Measurements from ENCODE around the gene KRT35.

KRT35 gene

GRCh38 chr17:41520821-41521521 is 40.0 kb upstream of the KRT35 start:
- Histone ChIP-seq H3K27me3 (ENCODE audit: low read depth, low read length) (no peaks in the 10 kb centered on the region), H3K27ac (ENCODE audit: low read length) (no peak overlapping the region), H3K4me1 (ENCODE audit: control insufficient read depth in 1 of 2, insufficient read depth in 2 of 2, low read length in 2 of 2) (peaks cover 0 to 6% of the 10 kb centered on the region in 2 donors), H3K36me3 (ENCODE audit: control insufficient read depth in 1 of 2, insufficient read depth in 2 of 2, low read length in 2 of 2) (no peaks in the 10 kb centered on the region), H3K4me3 (ENCODE audit: low read depth in 1 of 2, low read length in 2 of 2) (no peak overlapping the region), H3K9me3 (ENCODE audit: control insufficient read depth in 1 of 2, low read length in 2 of 2) (no peaks in the 10 kb centered on the region)

- Histone ChIP-seq H3K9me3 (ENCODE audit: control insufficient read depth in 1 of 2, low read length in 2 of 2) (no peaks in the 10 kb centered on the region), H3K36me3 (ENCODE audit: control insufficient read depth in 1 of 2, insufficient read depth in 2 of 2, low read length in 2 of 2) (no peaks in the 10 kb centered on the region), H3K27me3 (ENCODE audit: low read depth, low read length) (no peaks in the 10 kb centered on the region), H3K27ac (ENCODE audit: low read length) (peak overlapping the region; percentile 9), H3K4me3 (ENCODE audit: low read depth in 1 of 2, low read length in 2 of 2) (no peak overlapping the region), H3K4me1 (ENCODE audit: control insufficient read depth in 1 of 2, insufficient read depth in 2 of 2, low read length in 2 of 2) (peaks cover 0 to 6% of the 10 kb centered on the region in 2 donors)
Measured at GRCh38 chr17:41519501-41520224, 38.7 kb upstream of the KRT35 start.

GRCh38 chr17:41518789-41519449 is 38.0 kb upstream of the KRT35 start, which contains the start of gene KRT15:
KRT15 (minus strand) TSS chr17:41518890; CDS start chr17:41518827, 63 bp downstream.
- H3K27ac ChIP-seq (ENCODE audit: low read length) = peak within 1 kb of the TSS; percentile 9
- no peaks in the 10 kb centered on the region for H3K9me3 ChIP-seq (ENCODE audit: control insufficient read depth in 1 of 2, low read length in 2 of 2)
- H3K4me3 ChIP-seq (ENCODE audit: low read depth in 1 of 2, low read length in 2 of 2) = no peak within 1 kb of the TSS
- H3K27me3 ChIP-seq (ENCODE audit: low read depth, low read length) = no peaks in the 10 kb centered on the region
- H3K36me3 ChIP-seq (ENCODE audit: control insufficient read depth in 1 of 2, insufficient read depth in 2 of 2, low read length in 2 of 2) = no peaks in the 10 kb centered on the region
- H3K4me1 ChIP-seq (ENCODE audit: control insufficient read depth in 1 of 2, insufficient read depth in 2 of 2, low read length in 2 of 2) = peaks cover 0 to 6% of the 10 kb centered on the region in 2 donors

DNA sequence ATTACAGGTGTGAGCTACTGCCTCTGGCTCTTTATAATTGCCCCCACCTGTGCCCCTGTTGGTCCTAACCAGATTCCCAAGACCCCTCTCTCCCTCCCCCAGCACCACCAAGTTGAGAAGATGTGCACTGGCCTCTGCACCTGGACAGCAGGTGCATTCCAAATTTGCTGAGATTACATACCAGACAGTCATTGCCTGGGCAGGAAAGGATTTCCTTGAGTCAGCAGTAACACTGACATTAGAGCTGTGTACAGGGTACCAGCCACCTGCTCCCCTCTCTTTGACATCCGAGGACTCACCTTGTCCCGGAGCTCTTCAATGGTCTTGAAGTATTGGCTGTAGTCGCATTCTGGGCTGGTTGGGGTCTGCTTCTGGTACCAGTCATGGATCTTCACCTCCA is 37.1 kb upstream of the KRT35 start:
- H3K4me1 ChIP-seq (ENCODE audit: control insufficient read depth in 1 of 2, insufficient read depth in 2 of 2, low read length in 2 of 2) = peaks cover 0 to 3% of the 10 kb centered on the region in 2 donors
- H3K9me3 ChIP-seq (ENCODE audit: control insufficient read depth in 1 of 2, low read length in 2 of 2) = no peaks in the 10 kb centered on the region
- H3K36me3 ChIP-seq (ENCODE audit: control insufficient read depth in 1 of 2, insufficient read depth in 2 of 2, low read length in 2 of 2) = no peaks in the 10 kb centered on the region
- no peaks in the 10 kb centered on the region for H3K27me3 ChIP-seq (ENCODE audit: low read depth, low read length)
- H3K27ac ChIP-seq (ENCODE audit: low read length) = no peak overlapping the region
- no peak overlapping the region for H3K4me3 ChIP-seq (ENCODE audit: low read depth in 1 of 2, low read length in 2 of 2)

DNA sequence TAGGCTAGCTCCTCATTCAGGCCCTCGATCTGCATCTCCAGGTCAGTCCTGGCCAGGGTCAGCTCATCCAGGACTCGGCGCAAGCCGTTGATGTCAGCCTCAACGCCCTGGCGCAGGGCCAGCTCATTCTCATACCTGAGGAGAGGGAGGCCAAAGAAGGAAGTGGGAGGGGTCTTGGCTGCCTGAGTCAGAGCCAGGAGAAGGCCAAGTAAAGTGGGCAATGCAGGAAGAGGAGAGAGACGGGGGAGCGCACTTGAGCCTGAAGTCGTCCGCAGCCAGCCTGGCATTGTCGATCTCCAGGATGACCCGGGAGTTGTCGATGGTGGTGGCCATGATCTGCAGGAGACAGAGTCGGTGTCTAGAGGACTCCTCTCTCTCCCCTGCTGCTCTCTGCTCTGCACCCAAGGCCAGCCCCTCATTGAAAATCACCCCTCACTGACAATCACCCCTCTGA is 35.9 kb upstream of the KRT35 start:
- no peaks in the 10 kb centered on the region for H3K4me1 ChIP-seq (ENCODE audit: control insufficient read depth in 1 of 2, insufficient read depth in 2 of 2, low read length in 2 of 2)
- H3K27me3 ChIP-seq (ENCODE audit: low read depth, low read length) = no peaks in the 10 kb centered on the region
- no peak overlapping the region for H3K4me3 ChIP-seq (ENCODE audit: low read depth in 1 of 2, low read length in 2 of 2)
- H3K36me3 ChIP-seq (ENCODE audit: control insufficient read depth in 1 of 2, insufficient read depth in 2 of 2, low read length in 2 of 2) = no peaks in the 10 kb centered on the region
- no peaks in the 10 kb centered on the region for H3K9me3 ChIP-seq (ENCODE audit: control insufficient read depth in 1 of 2, low read length in 2 of 2)
- no peak overlapping the region for H3K27ac ChIP-seq (ENCODE audit: low read length)

DNA sequence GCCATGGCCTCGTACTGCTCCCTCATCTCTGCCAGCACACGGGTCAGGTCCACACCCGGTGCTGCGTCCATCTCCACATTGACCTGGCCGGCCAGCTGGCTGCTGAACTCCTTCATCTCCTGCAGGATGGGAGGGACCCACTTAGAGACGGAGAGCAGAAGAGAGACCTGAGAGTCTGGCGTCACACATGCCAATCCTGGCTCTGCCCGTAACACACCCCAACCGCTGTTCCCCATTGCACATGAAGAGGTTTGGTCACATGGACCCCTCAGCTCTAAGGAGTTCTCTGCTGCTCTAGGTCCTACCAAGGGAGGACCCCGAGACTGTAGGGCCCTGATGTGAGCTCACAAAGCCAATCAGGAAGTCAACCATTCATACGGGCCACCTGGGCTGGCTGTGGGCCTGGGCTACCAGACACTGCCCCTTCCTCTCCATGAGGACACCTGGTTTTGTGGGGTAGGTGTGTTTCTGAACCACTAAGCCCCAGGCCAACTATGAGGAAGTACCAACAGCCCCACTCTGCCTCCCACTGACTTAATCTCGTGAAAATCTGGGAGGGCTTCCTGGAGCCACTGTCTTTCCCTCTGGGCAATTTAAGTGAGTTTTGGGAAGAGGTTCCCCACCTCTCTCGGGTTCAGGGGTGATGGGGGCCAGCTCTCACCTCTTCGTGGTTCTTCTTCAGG is 35.3 kb upstream of the KRT35 start:
- Histone ChIP-seq H3K4me1 (ENCODE audit: control insufficient read depth in 1 of 2, insufficient read depth in 2 of 2, low read length in 2 of 2) (no peaks in the 10 kb centered on the region), H3K9me3 (ENCODE audit: control insufficient read depth in 1 of 2, low read length in 2 of 2) (no peaks in the 10 kb centered on the region), H3K27me3 (ENCODE audit: low read depth, low read length) (no peaks in the 10 kb centered on the region), H3K27ac (ENCODE audit: low read length) (no peak overlapping the region), H3K4me3 (ENCODE audit: low read depth in 1 of 2, low read length in 2 of 2) (no peak overlapping the region), H3K36me3 (ENCODE audit: control insufficient read depth in 1 of 2, insufficient read depth in 2 of 2, low read length in 2 of 2) (no peaks in the 10 kb centered on the region)

DNA sequence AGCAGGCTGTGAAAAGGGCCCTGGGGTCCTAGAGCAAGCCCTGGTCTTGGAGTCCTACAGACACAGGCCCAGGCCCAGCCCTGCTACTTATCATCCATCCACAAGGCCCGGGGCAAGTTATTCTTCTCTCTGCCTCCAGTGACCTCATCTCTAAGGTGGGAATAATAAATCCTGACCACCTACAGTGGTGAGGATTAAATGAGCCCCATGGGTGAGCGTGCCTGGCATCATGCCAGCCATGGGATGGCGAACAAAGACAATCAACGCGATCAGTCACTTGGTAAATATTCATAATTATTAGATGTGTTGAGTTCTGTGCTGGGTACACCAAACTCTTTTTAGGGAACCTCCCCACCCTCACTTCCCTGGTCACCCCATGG is 32.2 kb upstream of the KRT35 start:
- Histone ChIP-seq H3K9me3 (ENCODE audit: control insufficient read depth in 1 of 2, low read length in 2 of 2) (no peaks in the 10 kb centered on the region), H3K4me3 (ENCODE audit: low read depth in 1 of 2, low read length in 2 of 2) (no peak overlapping the region), H3K4me1 (ENCODE audit: control insufficient read depth in 1 of 2, insufficient read depth in 2 of 2, low read length in 2 of 2) (peaks cover 0 to 4% of the 10 kb centered on the region in 2 donors), H3K27me3 (ENCODE audit: low read depth, low read length) (peaks cover 4% of the 10 kb centered on the region), H3K27ac (ENCODE audit: low read length) (no peak overlapping the region), H3K36me3 (ENCODE audit: control insufficient read depth in 1 of 2, insufficient read depth in 2 of 2, low read length in 2 of 2) (no peaks in the 10 kb centered on the region)

GRCh38 chr17:41512546-41513167 is 31.7 kb upstream of the KRT35 start:
- peaks cover 0 to 4% of the 10 kb centered on the region in 2 donors for H3K4me1 ChIP-seq (ENCODE audit: control insufficient read depth in 1 of 2, insufficient read depth in 2 of 2, low read length in 2 of 2)
- no peaks in the 10 kb centered on the region for H3K36me3 ChIP-seq (ENCODE audit: control insufficient read depth in 1 of 2, insufficient read depth in 2 of 2, low read length in 2 of 2)
- H3K4me3 ChIP-seq (ENCODE audit: low read depth in 1 of 2, low read length in 2 of 2) = no peak overlapping the region
- H3K27me3 ChIP-seq (ENCODE audit: low read depth, low read length) = peaks cover 4% of the 10 kb centered on the region
- H3K9me3 ChIP-seq (ENCODE audit: control insufficient read depth in 1 of 2, low read length in 2 of 2) = no peaks in the 10 kb centered on the region
- H3K27ac ChIP-seq (ENCODE audit: low read length) = no peak overlapping the region

GRCh38 chr17:41511716-41512115 is 30.8 kb upstream of the KRT35 start:
- Histone ChIP-seq H3K36me3 (ENCODE audit: control insufficient read depth in 1 of 2, insufficient read depth in 2 of 2, low read length in 2 of 2) (no peaks in the 10 kb centered on the region), H3K9me3 (ENCODE audit: control insufficient read depth in 1 of 2, low read length in 2 of 2) (no peaks in the 10 kb centered on the region), H3K27ac (ENCODE audit: low read length) (no peak overlapping the region), H3K4me1 (ENCODE audit: control insufficient read depth in 1 of 2, insufficient read depth in 2 of 2, low read length in 2 of 2) (peaks cover 0 to 4% of the 10 kb centered on the region in 2 donors), H3K4me3 (ENCODE audit: low read depth in 1 of 2, low read length in 2 of 2) (no peak overlapping the region), H3K27me3 (ENCODE audit: low read depth, low read length) (peaks cover 4% of the 10 kb centered on the region)

DNA sequence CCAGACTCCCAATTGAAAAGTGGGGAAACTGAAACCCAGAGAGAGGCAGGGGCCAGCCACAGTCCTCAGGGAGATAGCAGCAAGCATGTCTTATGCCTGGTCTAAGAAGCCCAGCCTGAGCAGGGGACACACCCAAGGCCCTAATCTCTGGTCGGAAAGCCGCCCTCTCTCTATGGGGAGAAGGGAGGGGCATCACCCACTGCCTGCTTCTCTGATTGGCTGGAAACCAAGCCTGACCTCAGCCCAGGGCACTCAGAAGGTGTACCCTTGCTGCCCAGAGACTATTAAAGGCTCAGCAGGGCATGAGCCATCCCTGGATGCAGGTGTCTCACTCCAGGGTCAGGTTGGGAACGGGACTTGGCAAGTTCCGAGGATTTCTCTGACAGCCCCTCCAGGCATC is 30.2 kb upstream of the KRT35 start:
- Histone ChIP-seq H3K4me1 (ENCODE audit: control insufficient read depth in 1 of 2, insufficient read depth in 2 of 2, low read length in 2 of 2) (peaks cover 0 to 4% of the 10 kb centered on the region in 2 donors), H3K27ac (ENCODE audit: low read length) (no peak overlapping the region), H3K4me3 (ENCODE audit: low read depth in 1 of 2, low read length in 2 of 2) (no peak overlapping the region), H3K36me3 (ENCODE audit: control insufficient read depth in 1 of 2, insufficient read depth in 2 of 2, low read length in 2 of 2) (no peaks in the 10 kb centered on the region), H3K27me3 (ENCODE audit: low read depth, low read length) (peaks cover 4% of the 10 kb centered on the region), H3K9me3 (ENCODE audit: control insufficient read depth in 1 of 2, low read length in 2 of 2) (no peaks in the 10 kb centered on the region)
